Karpas-422 (cell line): ENCODE data around the gene ANKRD23. TPM values are rescaled to one million over a fixed set of nuclear protein-coding genes. Genes with fewer than 3 reads are reported as not detected.

Experiments
- DNase-seq: peaks from one replicate; pipeline ENCODE4 v3.0.0-alpha.2; 2015
- H2AFZ ChIP-seq: fragments of 200-600 bp; sonication (generic); 2 replicates; pipeline ENCODE4 v1.6.1; 2014; ENCODE audit warnings: antibody characterized with exemption, low read length, mixed read lengths
- H3K27ac ChIP-seq: fragments of 200-600 bp; sonication (generic); 2 replicates; pipeline ENCODE4 v1.5.1; 2014; ENCODE audit warnings: mild to moderate bottlenecking, low read length, moderate library complexity
- H3K27me3 ChIP-seq: fragments of 200-600 bp; sonication (generic); 2 replicates; pipeline ENCODE4 v1.6.1; 2014; ENCODE audit warnings: low read length, mixed read lengths
- H3K36me3 ChIP-seq: fragments of 200-600 bp; sonication (generic); 2 replicates; pipeline ENCODE4 v1.6.1; 2014; ENCODE audit warnings: low read length, mixed read lengths; ENCODE audit not compliant: insufficient read depth
- H3K4me1 ChIP-seq: fragments of 200-600 bp; sonication (generic); 2 replicates; pipeline ENCODE4 v1.6.1; 2014; ENCODE audit warnings: mild to moderate bottlenecking, low read length, mixed read lengths
- H3K4me2 ChIP-seq: fragments of 200-600 bp; sonication (generic); 2 replicates; pipeline ENCODE4 v1.6.1; 2014; ENCODE audit warnings: low read length, low read depth, mild to moderate bottlenecking; ENCODE audit not compliant: poor library complexity, severe bottlenecking
- H3K4me3 ChIP-seq: fragments of 200-600 bp; sonication (generic); 2 replicates; pipeline ENCODE4 v1.5.1; 2014; ENCODE audit warnings: mild to moderate bottlenecking, antibody characterized with exemption, low read length, mixed read lengths
- H3K79me2 ChIP-seq: fragments of 200-600 bp; sonication (generic); 2 replicates; pipeline ENCODE4 v1.6.1; 2014; ENCODE audit warnings: mild to moderate bottlenecking, low read length, mixed read lengths
- H3K9ac ChIP-seq: fragments of 200-600 bp; sonication (generic); 2 replicates; pipeline ENCODE4 v1.6.0; 2014; ENCODE audit warnings: low read length
- H3K9me2 ChIP-seq: fragments of 200-600 bp; sonication (generic), shearing (Covaris generic); replicated peaks from 2 replicates; pipeline ENCODE4 v1.6.0; 2014; ENCODE audit warnings: mild to moderate bottlenecking, low read length, moderate library complexity; ENCODE audit not compliant: insufficient read depth
- H3K9me3 ChIP-seq: fragments of 300-700, 200-600 bp; sonication (generic); 2 replicates; pipeline ENCODE4 v1.6.1; 2014; ENCODE audit warnings: low read length, mixed read lengths
- H4K20me1 ChIP-seq: fragments of 200-600 bp; sonication (generic); 2 replicates; pipeline ENCODE4 v1.6.1; 2014; ENCODE audit warnings: mild to moderate bottlenecking, antibody characterized with exemption, low read length, low read depth; ENCODE audit not compliant: insufficient read depth
- total RNA-seq: library from RNA; depleted of rRNA; stranded (reverse); fragments of >200 nt; shearing (Covaris generic); gene quantifications from 2 replicates; pipeline ENCODE4 v1.2.3, GENCODE V29; 2014; ENCODE audit warnings: low replicate concordance

The ANKRD23 gene
- total RNA-seq, 1 experiment from 2014 or later = 1.6 TPM

DNA sequence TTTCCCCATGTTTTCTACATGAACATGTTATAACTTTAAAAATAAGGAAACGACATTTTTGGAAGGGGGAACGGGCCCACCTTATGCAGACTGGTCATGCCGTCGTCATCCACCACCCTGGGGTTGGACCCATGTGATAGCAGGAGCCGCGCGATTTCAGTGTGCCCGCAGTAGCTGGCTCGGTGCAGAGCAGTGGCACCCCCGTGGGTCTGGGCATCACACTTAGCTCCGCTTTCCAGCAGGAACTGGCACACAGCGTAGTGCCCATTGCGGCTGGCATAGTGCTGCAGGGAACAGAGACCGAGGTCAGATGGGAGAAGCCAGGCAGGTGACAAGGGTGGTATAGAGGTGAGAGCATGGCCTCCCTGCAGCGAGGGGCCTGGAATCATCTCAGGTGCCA is 9.5 kb upstream of the ANKRD23 start:
- Histone ChIP-seq H3K4me3 (no peak overlapping the region), H3K79me2 (peaks cover 35% of the 10 kb centered on the region), H4K20me1 (no peaks in the 10 kb centered on the region), H3K36me3 (peaks cover 7% of the 10 kb centered on the region), H3K9me3 (no peaks in the 10 kb centered on the region), H3K4me1 (peaks cover 18% of the 10 kb centered on the region), H3K27ac (no peak overlapping the region), H3K27me3 (no peaks in the 10 kb centered on the region), H3K4me2 (no peak overlapping the region), H3K9ac (no peak overlapping the region), H2AFZ (no peak overlapping the region), H3K9me2 (no peaks in the 10 kb centered on the region)
- DNase-seq = no peak

GRCh38 chr2:96852667-96853066 is 8.8 kb upstream of the ANKRD23 start:
- no peaks in the 10 kb centered on the region for H4K20me1 ChIP-seq
- H3K79me2 ChIP-seq = peaks cover 35% of the 10 kb centered on the region
- no peaks in the 10 kb centered on the region for H3K27me3 ChIP-seq
- H3K9me2 ChIP-seq = no peaks in the 10 kb centered on the region
- H3K4me3 ChIP-seq = no peak overlapping the region
- no peak overlapping the region for H3K9ac ChIP-seq
- no peak for DNase-seq
- no peaks in the 10 kb centered on the region for H3K9me3 ChIP-seq
- no peak overlapping the region for H2AFZ ChIP-seq
- H3K36me3 ChIP-seq = peaks cover 7% of the 10 kb centered on the region
- no peak overlapping the region for H3K4me2 ChIP-seq
- H3K4me1 ChIP-seq = peaks cover 18% of the 10 kb centered on the region
- H3K27ac ChIP-seq = no peak overlapping the region

DNA sequence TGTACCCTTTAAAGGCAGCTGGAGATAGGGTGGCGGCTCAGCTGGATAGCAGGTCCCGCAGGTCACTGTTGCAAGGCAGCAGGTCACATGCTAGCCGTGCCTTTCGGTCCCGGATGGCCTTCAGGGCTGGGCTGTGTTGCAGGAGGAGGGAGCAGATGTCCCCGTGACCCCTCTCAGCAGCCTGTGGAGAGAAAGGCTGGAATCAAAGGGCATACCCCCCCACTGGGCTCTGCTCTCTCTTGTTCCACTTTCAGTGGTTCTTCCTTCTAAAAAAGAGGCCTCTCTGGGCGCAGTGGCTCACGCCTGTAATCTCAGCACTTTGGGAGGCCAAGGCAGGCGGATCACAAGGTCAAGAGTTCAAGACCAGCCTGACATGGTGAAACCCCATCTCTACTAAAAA is 4.4 kb upstream of the ANKRD23 start:
- Histone ChIP-seq H3K4me1 (peaks cover 4% of the 10 kb centered on the region; the same call in 1 of the 2 replicates), H3K9me3 (no peaks in the 10 kb centered on the region), H3K36me3 (peaks cover 7% of the 10 kb centered on the region), H2AFZ (no peak overlapping the region), H3K27ac (no peak overlapping the region), H3K79me2 (no peaks in the 10 kb centered on the region; the same call in 1 of the 2 replicates), H3K9me2 (no peaks in the 10 kb centered on the region), H3K4me2 (no peak overlapping the region), H3K27me3 (no peaks in the 10 kb centered on the region), H3K4me3 (no peak overlapping the region), H3K9ac (no peak overlapping the region), H4K20me1 (no peaks in the 10 kb centered on the region)
- no peak for DNase-seq

GRCh38 chr2:96847586-96847985 is 3.8 kb upstream of the ANKRD23 start:
- Histone ChIP-seq H3K4me2 (no peak overlapping the region), H3K9ac (no peak overlapping the region), H3K4me1 (peaks cover 4% of the 10 kb centered on the region; the same call in 1 of the 2 replicates), H4K20me1 (no peaks in the 10 kb centered on the region), H3K79me2 (no peaks in the 10 kb centered on the region; the same call in 1 of the 2 replicates), H3K27me3 (no peaks in the 10 kb centered on the region), H3K4me3 (no peak overlapping the region), H3K36me3 (peaks cover 7% of the 10 kb centered on the region), H3K9me2 (no peaks in the 10 kb centered on the region), H3K9me3 (no peaks in the 10 kb centered on the region), H2AFZ (no peak overlapping the region), H3K27ac (no peak overlapping the region)
- peak; percentile 39 for DNase-seq

DNA sequence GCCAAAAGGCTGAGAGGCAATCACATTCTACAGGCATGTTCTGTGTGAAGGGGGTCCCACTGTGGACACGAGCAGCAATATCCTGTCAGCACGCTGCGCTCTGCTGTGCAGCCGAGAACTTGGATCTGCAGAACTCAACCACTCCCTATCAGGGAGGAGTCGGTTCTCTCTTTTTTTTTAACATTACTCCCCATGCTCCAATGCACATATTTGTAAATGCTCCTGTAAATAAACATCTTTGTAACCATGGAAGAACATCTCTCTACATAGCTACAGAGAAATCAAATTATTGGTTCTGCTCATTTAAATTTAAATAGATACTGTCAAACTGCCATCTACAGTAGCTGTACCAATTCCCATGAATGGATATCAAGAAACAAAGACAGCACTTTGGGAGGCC is 3.0 kb upstream of the ANKRD23 start:
- no peaks in the 10 kb centered on the region for H3K9me3 ChIP-seq
- H3K4me3 ChIP-seq = no peak overlapping the region
- DNase-seq = no peak
- peaks cover 7% of the 10 kb centered on the region for H3K36me3 ChIP-seq
- H3K27ac ChIP-seq = no peak overlapping the region
- no peak overlapping the region for H2AFZ ChIP-seq
- H4K20me1 ChIP-seq = no peaks in the 10 kb centered on the region
- peaks cover 4% of the 10 kb centered on the region; the same call in 1 of the 2 replicates for H3K4me1 ChIP-seq
- no peaks in the 10 kb centered on the region; the same call in 1 of the 2 replicates for H3K79me2 ChIP-seq
- H3K9me2 ChIP-seq = no peaks in the 10 kb centered on the region
- no peak overlapping the region for H3K4me2 ChIP-seq
- no peak overlapping the region for H3K9ac ChIP-seq
- no peaks in the 10 kb centered on the region for H3K27me3 ChIP-seq

DNA sequence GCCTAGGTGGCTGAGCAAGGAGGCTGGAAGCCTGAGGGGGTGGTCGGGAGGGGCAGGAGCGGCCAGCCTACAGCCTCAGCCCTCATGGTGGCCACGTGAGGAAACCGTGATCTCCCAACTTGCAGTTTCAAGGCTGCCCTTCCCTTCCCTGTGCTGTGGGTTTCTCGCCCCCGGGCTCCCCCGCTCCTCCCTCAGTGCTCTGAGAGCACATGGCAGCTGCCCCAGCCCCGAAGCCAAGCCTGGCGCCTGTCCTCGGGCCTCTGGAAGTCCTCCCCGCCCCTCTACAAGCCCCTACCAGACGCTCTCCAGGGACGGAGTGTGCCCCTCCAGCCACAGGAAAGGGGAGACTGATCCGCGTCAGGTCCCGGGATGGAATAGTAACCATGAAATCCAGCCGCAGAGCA is 586 bp upstream of the ANKRD23 start:
- DNase-seq = no peak
- H3K27me3 ChIP-seq = no peaks in the 10 kb centered on the region
- H4K20me1 ChIP-seq = no peaks in the 10 kb centered on the region
- peaks cover 7% of the 10 kb centered on the region for H3K4me1 ChIP-seq
- H3K4me2 ChIP-seq = no peak overlapping the region
- no peak overlapping the region for H3K9ac ChIP-seq
- H3K79me2 ChIP-seq = no peaks in the 10 kb centered on the region
- H2AFZ ChIP-seq = no peak overlapping the region
- no peak overlapping the region for H3K27ac ChIP-seq
- H3K9me3 ChIP-seq = no peaks in the 10 kb centered on the region
- no peaks in the 10 kb centered on the region for H3K36me3 ChIP-seq
- no peaks in the 10 kb centered on the region for H3K9me2 ChIP-seq
- H3K4me3 ChIP-seq = no peak overlapping the region

- no peak overlapping the region for H2AFZ ChIP-seq
- no peak overlapping the region for H3K9ac ChIP-seq
- H3K36me3 ChIP-seq = no peaks in the 10 kb centered on the region
- peaks cover 21% of the 10 kb centered on the region for H3K4me1 ChIP-seq
- no peaks in the 10 kb centered on the region for H4K20me1 ChIP-seq
- H3K27ac ChIP-seq = no peak overlapping the region
- H3K4me3 ChIP-seq = no peak overlapping the region
- no peaks in the 10 kb centered on the region for H3K9me2 ChIP-seq
- H3K79me2 ChIP-seq = no peaks in the 10 kb centered on the region
- H3K9me3 ChIP-seq = no peaks in the 10 kb centered on the region
- no peaks in the 10 kb centered on the region for H3K27me3 ChIP-seq
- H3K4me2 ChIP-seq = no peak overlapping the region
- DNase-seq = no peak
Measured at GRCh38 chr2:96842600-96842999, 1.2 kb downstream of the ANKRD23 start.

- no peak overlapping the region for H3K9ac ChIP-seq
- peaks cover 6% of the 10 kb centered on the region; the same call in 1 of the 2 replicates for H3K36me3 ChIP-seq
- no peaks in the 10 kb centered on the region for H3K79me2 ChIP-seq
Measured at GRCh38 chr2:96841701-96842495, 1.9 kb downstream of the ANKRD23 start.

More at GRCh38 chr2:96841701-96842495, 1.9 kb downstream of the ANKRD23 start:
- Histone ChIP-seq H4K20me1 (no peaks in the 10 kb centered on the region), H3K4me3 (no peak overlapping the region), H3K9me2 (no peaks in the 10 kb centered on the region), H3K27ac (no peak overlapping the region), H3K27me3 (no peaks in the 10 kb centered on the region), H3K9me3 (no peaks in the 10 kb centered on the region), H2AFZ (no peak overlapping the region), H3K4me2 (no peak overlapping the region), H3K4me1 (peaks cover 21% of the 10 kb centered on the region)
- no peak for DNase-seq
